HG03460 (cell line): Measurements from ENCODE around the gene SLC7A14.

Source experiments
- ATAC-seq: cut with Tn5 transposase; IDR thresholded peaks from one replicate; pipeline ENCODE4 v1.9.1; 2021; ENCODE audit not compliant: unreplicated experiment

Gene SLC7A14

GRCh38 chr3:170431054-170431453 is 154.8 kb downstream of the SLC7A14 start:
- ATAC-seq: no peak

DNA sequence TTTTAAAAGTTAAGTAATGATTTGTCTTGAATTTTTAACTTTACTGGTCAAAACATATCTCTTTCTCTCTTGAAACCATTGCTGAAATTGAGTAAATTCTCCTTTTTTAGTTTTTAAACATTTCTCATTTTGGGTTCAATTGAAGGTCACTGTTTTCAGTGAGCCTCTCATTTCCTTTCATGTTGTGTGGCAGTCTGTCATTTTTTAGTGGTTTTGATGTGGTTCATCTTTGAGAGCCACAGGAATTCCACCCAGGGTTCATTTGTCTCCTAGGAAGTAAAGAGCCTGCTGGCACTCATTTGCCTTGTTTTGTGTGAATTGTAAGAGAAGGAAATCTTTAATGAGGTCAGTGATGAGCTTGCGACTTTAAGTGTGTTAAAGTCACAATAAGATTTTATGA is 156.8 kb downstream of the SLC7A14 start:
- no peak for ATAC-seq

GRCh38 chr3:170428095-170428494 is 157.8 kb downstream of the SLC7A14 start:
- ATAC-seq: no peak

DNA sequence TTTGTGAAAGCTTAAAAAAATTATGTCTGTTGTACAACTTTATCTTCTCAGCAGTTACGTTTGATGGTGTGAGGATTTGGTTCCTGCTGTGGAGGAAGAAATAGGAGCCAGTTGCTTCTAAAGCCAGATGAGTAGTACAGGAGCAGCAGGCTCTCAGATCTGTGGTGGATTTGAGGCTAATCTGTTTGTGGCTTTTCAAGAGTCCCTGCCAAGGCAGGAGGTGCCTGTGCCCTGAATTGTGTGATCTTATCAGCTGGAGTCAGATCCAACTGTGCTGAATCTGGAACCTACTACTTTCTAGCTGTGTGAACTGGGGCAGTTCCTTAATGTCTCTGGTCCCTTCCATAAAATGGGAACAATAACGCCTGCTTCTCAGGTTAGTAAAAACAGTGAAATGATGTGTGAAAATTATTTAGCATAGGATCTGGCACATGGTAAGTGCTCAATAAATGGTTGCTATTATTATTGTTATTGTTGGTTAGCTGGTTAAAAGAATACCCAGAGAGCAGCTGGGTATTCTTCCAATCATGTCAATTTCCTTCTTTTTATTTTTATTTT is 159.6 kb downstream of the SLC7A14 start:
- ATAC-seq: no peak

GRCh38 chr3:170425491-170426239 is 160.2 kb downstream of the SLC7A14 start:
- ATAC-seq: no peak

- no peak for ATAC-seq
Observed at GRCh38 chr3:170424879-170425278, 161.0 kb downstream of the SLC7A14 start.

DNA sequence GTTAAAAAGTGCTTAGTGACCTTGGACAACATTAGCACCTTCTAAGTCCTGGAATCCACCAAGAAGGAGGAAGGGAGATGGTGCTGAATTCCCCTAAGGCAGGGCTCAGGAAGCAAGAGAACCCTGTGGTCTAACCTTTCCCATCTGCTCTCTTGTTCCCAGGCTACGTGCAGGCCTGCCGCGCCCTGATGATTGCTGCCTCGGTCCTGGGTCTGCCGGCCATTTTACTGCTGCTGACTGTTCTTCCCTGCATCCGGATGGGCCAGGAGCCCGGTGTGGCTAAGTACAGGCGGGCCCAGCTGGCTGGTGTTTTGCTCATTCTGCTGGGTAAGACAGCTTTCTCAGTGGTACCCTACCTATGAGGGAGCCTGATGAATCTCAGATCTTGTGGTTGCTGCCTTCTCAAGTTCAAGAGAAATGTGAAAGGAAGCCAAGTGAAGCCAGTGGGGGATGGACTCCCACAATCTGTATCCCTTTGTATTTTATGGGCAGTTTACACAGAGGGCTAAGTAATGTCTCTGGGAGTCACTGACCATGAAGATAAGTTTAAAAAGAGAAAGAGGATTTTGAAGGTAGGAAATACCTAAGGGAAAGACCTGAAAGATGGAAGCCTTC is 162.8 kb downstream of the SLC7A14 start:
- ATAC-seq: no peak

DNA sequence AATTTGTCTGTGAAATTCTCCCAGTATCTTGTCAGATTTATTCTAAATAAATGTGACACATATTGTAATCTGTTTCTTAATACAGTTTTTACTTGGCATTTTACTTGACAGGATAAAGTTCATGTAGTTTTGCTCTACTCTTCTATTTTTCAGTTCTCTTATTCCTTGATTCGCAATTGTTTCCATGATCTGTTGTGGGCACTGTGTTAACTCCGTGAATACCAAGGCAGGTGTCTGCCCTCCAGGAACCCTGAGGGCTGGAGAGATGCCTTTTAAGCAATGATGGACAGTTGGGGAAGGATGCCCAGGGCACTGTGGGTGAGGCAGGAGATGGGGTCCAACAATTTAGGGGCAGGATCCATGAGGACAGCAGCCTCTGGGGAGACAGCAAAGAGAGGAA is 164.1 kb downstream of the SLC7A14 start:
- no peak for ATAC-seq

GRCh38 chr3:170421111-170421641 is 164.7 kb downstream of the SLC7A14 start:
- no peak for ATAC-seq

DNA sequence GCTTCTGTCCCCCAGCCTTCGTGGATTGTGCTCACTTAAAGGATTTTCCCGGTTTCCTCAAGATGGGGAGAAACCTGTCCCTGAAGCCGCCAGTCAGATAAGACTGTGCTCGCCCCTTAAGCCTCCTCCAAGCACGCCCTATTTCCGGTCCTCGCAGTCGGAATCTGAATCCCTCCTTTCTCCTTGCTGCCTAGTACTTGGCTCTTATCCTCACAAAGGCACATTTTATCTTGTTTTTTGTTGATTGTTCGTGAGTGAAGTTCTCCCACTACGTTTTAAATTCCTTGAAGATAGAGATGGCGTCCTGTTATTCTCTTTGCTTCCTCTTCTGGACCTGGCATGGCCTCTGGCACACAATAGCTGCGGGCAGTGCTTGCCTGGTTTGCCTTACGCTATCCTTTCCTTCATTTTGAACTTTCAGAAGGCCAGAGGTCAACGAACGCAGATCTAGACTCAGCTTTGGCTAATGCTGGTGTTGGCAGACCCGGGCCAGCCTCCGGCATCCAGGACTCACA is 165.5 kb downstream of the SLC7A14 start:
- no peak for ATAC-seq

DNA sequence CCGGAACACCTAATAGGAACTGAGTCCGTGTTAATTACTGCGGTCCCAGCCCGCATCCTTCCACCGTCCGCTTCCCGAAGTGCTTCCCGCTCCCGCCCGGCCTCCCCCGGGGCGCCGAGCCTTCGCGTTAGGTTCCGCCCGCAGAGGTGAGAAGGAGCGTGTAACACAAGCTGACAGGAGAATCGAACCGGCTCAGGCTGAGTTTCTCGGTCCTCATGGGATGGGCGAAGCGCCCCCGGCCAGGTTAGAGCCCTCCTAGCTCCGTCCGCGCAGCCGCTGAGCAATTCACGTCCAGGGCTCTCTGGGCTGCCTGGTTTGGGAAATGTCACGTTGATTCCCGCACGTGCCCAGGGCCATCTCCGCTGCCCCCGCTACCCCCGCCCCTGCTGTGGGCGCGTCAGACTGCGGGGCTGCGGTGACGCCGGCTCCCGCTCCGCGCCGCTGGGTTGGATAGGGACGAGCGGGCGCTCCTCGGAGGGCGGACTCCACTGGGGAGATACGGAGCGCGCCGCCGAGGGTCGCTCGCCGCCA is 166.3 kb downstream of the SLC7A14 start:
- no peak for ATAC-seq

DNA sequence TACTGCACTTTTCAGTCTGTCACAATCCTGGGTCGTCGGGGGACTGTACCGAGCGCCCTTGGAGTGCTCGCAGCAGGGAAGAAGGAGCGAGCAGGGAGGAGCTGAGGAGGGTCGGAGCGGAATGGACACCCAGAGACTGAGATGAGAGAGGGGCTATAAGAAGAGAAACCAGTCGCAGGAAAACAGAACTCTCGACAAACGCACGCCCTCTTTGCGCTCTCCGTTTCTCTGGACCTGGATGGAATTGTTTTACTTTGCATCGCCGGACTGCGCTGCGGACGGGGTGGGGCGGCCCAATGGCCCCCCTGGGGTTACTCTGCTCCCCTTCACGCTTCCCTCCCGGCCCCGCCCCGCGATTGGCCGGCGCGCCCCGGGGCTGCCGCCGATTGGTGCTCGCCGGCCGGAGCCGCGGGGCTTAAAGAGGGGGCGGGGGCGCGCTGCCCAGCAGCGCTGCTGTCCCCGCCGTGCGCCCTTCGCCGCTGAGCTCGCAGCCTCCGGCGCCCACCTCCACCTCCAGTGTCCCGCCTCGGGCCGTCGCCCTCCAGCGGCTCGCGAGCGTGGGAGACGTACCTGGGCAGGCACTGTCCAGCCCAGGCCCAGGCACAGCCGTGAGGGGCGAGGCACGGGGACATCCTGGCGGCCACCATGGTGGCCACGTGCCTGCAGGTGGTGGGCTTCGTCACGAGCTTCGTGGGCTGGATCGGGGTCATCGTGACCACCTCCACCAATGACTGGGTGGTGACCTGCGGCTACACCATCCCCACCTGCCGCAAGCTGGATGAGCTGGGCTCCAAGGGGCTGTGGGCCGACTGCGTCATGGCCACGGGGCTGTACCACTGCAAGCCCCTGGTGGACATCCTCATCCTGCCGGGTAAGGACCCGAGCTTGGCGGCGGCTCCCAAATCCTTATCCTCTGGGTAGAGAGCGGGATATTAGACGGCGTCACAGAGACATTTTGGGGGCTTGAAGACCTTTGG is 167.2 kb downstream of the SLC7A14 start, which contains the start of gene CLDN11:
Gene CLDN11 (plus strand): TSS at position 447 of the 977 bp plus-strand sequence. CDS start 199 bp downstream, at position 646.
- no peak for ATAC-seq

DNA sequence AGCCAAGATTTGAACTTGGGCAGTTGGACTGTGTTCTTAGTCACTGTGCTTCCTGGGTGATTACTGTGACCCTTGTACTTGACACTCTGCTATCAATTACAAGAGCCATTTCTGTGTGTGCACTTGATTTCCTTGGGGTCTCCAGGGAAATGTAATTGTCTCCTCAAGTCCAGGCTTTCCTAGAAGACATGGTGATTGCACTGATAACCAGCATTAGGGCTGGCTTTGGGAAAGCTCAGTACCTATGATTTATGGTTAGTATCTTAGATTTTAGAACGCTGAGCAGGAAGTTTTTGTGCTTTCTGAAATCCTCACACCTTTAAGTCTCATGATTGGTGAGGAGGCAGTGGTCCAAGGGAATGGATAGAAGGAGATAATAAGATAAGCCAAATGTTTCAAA is 168.8 kb downstream of the SLC7A14 start:
- no peak for ATAC-seq

- ATAC-seq: no peak
Observed at GRCh38 chr3:170414202-170414663, 171.6 kb downstream of the SLC7A14 start.

DNA sequence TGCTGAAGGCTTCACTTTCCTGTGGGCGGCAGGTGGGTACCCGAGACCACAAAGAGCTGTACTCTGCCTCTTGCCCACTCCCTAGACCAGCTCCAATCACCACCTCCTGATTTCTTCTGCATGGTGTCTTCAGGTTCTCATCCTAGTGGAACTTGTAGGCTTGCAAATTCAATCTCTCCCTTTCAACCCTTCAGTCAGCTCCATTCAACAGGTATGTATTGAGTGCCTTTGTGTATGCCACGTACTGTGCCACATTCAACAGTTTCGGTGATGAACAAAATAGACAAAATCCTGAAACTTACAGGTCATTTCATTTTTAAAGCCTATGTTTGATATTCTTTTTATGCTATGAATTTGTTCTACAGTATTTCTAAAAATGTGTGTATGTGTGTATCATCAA is 172.6 kb downstream of the SLC7A14 start:
- ATAC-seq: no peak

- no peak for ATAC-seq
Observed at GRCh38 chr3:170410428-170411029, 175.3 kb downstream of the SLC7A14 start.
